Measurements from ENCODE around the gene UBE2G2. TPM values are rescaled to one million over a fixed set of nuclear protein-coding genes. Genes with fewer than 3 reads are reported as not detected.

The UBE2G2 gene
- total RNA-seq, 1 experiment from 2014 or later: 91.3 TPM

GRCh38 chr21:44805859-44806258 lies 4.2 kb upstream of the UBE2G2 start:
- BruUV-seq (replicated peaks): no TSS peak
- no peak overlapping the region for H3K27ac Mint-ChIP-seq (ENCODE audit: unreplicated experiment)
- DNase-seq: no peak
- peaks cover 87% of the 10 kb centered on the region for H3K36me3 Mint-ChIP-seq (ENCODE audit: insufficient read depth, unreplicated experiment)
- 0 out of 2 replicates have a peak, but pooled peaks cover 8% of the 10 kb centered on the region for H3K4me1 ChIP-seq
- no peaks in the 10 kb centered on the region for H3K9me3 ChIP-seq
- intact Hi-C loops (cut with micrococcal nuclease; ENCODE audit: unreplicated experiment): no loop called here
- H3K9me3 Mint-ChIP-seq (ENCODE audit: unreplicated experiment): no peaks in the 10 kb centered on the region
- H3K4me3 ChIP-seq (ENCODE audit: low read depth, low read length): no peak overlapping the region
- no peaks in the 10 kb centered on the region for H3K27me3 Mint-ChIP-seq (ENCODE audit: insufficient read depth, unreplicated experiment)
- TF ChIP-seq CTCF (IDR thresholded peaks at IDR 0.05; ENCODE audit: insufficient read depth in 1 of 2, low read depth in 1 of 2, low read length in 1 of 2, severe bottlenecking in 1 of 2, unreplicated experiment in 1 of 2): no peak
- no peak overlapping the region for H3K4me3 Mint-ChIP-seq (ENCODE audit: unreplicated experiment)
- ChIA-PET POLR2A (no interaction called here), CTCF (interaction anchor here (0.6 kb wide), 1 partner anchor 332 kb away, joined by 4 read pairs; no protein-coding TSS in a partner anchor)
- peaks cover 7% of the 10 kb centered on the region for H3K4me1 Mint-ChIP-seq (ENCODE audit: low read depth, unreplicated experiment)
- peaks cover 4% of the 10 kb centered on the region for H3K36me3 ChIP-seq (ENCODE audit: control insufficient read depth, insufficient read depth, low read length)
- no peaks in the 10 kb centered on the region for H3K27me3 ChIP-seq (replicated peaks; ENCODE audit: control insufficient read depth, insufficient read depth, low read length)

- Mint-ChIP-seq H3K9me3 (ENCODE audit: unreplicated experiment) (no peaks in the 10 kb centered on the region), H3K4me3 (ENCODE audit: unreplicated experiment) (no peak overlapping the region), H3K4me1 (ENCODE audit: low read depth, unreplicated experiment) (peaks cover 7% of the 10 kb centered on the region), H3K27me3 (ENCODE audit: insufficient read depth, unreplicated experiment) (no peaks in the 10 kb centered on the region), H3K36me3 (ENCODE audit: insufficient read depth, unreplicated experiment) (peaks cover 87% of the 10 kb centered on the region), H3K27ac (ENCODE audit: unreplicated experiment) (no peak overlapping the region)
- ChIA-PET POLR2A (no interaction called here), CTCF (no interaction called here)
- no peak for TF ChIP-seq CTCF (IDR thresholded peaks at IDR 0.05; ENCODE audit: insufficient read depth in 1 of 2, low read depth in 1 of 2, low read length in 1 of 2, severe bottlenecking in 1 of 2, unreplicated experiment in 1 of 2)
- intact Hi-C loops (cut with micrococcal nuclease; ENCODE audit: unreplicated experiment): no loop called here
- DNase-seq: no peak
- H3K9me3 ChIP-seq: no peaks in the 10 kb centered on the region
- H3K36me3 ChIP-seq (ENCODE audit: control insufficient read depth, insufficient read depth, low read length): peaks cover 2% of the 10 kb centered on the region
- H3K4me1 ChIP-seq: peaks cover 13% of the 10 kb centered on the region; the same call in 1 of the 2 replicates
- no peaks in the 10 kb centered on the region for H3K27me3 ChIP-seq (replicated peaks; ENCODE audit: control insufficient read depth, insufficient read depth, low read length)
- H3K4me3 ChIP-seq (ENCODE audit: low read depth, low read length): no peak overlapping the region
- BruUV-seq (replicated peaks): no TSS peak
Measured at GRCh38 chr21:44805226-44805625, 3.6 kb upstream of the UBE2G2 start.

GRCh38 chr21:44804762-44805161 lies 3.1 kb upstream of the UBE2G2 start:
- Mint-ChIP-seq H3K27ac (ENCODE audit: unreplicated experiment) (no peak overlapping the region), H3K9me3 (ENCODE audit: unreplicated experiment) (no peaks in the 10 kb centered on the region), H3K4me1 (ENCODE audit: low read depth, unreplicated experiment) (peaks cover 11% of the 10 kb centered on the region), H3K4me3 (ENCODE audit: unreplicated experiment) (no peak overlapping the region), H3K27me3 (ENCODE audit: insufficient read depth, unreplicated experiment) (no peaks in the 10 kb centered on the region), H3K36me3 (ENCODE audit: insufficient read depth, unreplicated experiment) (peaks cover 86% of the 10 kb centered on the region)
- intact Hi-C loops (cut with micrococcal nuclease; ENCODE audit: unreplicated experiment): no loop called here
- no peak for TF ChIP-seq CTCF (IDR thresholded peaks at IDR 0.05; ENCODE audit: insufficient read depth in 1 of 2, low read depth in 1 of 2, low read length in 1 of 2, severe bottlenecking in 1 of 2, unreplicated experiment in 1 of 2)
- peaks cover 1% of the 10 kb centered on the region; the same call in 1 of the 2 replicates for H3K36me3 ChIP-seq (ENCODE audit: control insufficient read depth, insufficient read depth, low read length)
- CTCF ChIA-PET: no interaction called here
- no peaks in the 10 kb centered on the region for H3K9me3 ChIP-seq
- H3K4me1 ChIP-seq: peaks cover 17% of the 10 kb centered on the region
- H3K27me3 ChIP-seq (replicated peaks; ENCODE audit: control insufficient read depth, insufficient read depth, low read length): no peaks in the 10 kb centered on the region
- no TSS peak for BruUV-seq (replicated peaks)
- no peak overlapping the region for H3K4me3 ChIP-seq (ENCODE audit: low read depth, low read length)
- POLR2A ChIA-PET: no interaction called here
- no peak for DNase-seq
